IPS-NIHi7 (cell line): ENCODE measurements around the gene SMARCA4.
"Not testable (repeated sequence)": the region's sequence is repeated elsewhere in the genome, so short reads cannot be mapped to it uniquely, and the experiment has no call there.

Source experiments
- DNase-seq: peaks from one replicate; pipeline ENCODE4 v3.0.0; 2012; ENCODE audit warnings: mixed read lengths; ENCODE audit errors: extremely low spot score

The SMARCA4 gene

DNA sequence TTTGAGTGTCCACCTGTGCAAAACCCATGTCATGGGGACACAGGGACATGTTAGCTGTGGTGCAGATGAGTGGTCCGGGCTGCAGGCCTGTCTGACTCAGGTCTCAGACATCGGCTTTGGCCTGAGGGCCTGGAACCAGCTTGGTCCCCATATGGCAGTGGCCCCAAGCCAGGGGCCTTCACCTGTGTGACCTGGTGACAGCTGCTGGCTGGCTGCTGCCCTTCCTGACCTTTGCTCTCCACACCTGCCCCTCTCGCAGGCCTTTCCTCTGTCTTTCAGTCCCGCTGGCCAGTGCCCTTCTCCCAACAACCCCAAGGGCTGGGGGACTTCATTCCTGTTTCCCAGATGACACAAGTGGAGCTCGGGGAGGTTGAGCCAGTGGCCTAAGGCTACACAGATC is 105.5 kb downstream of the SMARCA4 start:
- DNase-seq, result no peak

DNA sequence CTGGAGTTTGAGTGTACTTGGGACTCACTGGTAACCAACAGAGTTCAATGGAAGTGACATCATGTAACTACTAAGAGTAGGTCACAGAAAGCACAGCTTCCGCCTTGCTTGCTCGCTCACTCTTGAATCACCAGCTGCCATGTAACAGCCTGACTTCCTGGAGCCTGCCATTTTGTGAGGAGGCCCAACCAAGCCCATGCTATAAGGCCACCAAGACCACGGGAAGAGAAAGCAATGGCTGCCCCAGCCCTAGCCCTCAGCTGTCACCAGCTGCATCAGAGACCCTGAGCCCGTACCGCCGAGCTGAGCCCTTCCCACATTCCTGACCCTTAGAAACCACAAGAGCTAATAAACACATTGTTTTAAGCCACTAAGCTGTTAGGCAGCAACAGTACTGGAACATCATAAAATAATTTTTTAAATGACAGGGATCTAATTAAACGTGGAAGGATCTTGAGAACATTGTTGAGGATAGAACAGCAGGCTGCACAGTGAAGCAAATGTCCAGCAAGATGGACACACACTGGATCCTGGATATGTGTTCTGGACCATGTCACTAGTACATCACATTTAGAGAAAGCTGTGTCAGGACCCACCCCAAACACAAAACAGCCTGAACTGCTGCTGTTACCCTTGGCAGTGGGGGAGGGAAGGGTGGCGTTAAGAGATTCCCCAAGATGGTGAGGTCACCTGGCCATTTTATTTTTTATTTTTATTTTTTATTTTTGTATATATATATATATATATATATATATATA is 106.7 kb downstream of the SMARCA4 start:
- no peak for DNase-seq

DNA sequence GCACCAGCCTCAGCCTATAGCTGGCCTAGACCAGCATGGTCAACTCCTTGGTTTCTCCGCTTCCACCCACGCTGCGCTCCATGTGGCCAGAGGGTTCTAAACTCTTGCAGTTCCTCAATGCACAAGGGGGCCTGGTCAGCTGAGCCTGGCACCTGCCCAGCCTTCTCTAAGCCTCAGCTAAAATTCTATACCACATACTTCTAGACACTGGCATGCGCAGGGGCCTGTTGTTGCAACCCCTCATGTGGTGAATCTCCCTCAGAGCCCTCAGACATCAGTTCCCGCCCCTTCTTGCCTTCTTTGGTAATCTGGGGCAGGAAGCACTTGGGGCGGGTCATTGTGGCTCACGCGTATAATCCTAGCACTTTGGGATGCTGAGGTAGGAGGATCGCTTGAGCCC is 108.7 kb downstream of the SMARCA4 start:
- no peak for DNase-seq

DNA sequence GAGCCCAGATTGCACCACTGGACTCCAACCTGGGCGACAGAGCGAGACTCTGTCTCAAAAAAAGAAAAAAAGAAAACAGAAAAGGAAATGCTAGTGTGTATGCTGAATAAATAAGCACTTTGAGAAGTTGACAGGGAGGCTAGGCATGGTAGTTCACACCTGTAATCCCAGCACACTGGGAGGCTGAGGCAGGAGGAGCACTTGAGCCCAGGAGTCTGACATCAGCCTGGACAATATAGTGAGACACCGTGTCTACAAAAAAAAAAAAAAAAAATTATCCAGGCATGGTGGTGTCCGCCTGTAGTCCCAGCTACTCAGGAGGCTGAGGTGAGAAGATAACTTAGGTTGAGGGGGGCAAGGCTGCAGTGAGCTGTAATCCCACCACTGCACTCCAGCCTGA is 109.3 kb downstream of the SMARCA4 start:
- no peak for DNase-seq

DNA sequence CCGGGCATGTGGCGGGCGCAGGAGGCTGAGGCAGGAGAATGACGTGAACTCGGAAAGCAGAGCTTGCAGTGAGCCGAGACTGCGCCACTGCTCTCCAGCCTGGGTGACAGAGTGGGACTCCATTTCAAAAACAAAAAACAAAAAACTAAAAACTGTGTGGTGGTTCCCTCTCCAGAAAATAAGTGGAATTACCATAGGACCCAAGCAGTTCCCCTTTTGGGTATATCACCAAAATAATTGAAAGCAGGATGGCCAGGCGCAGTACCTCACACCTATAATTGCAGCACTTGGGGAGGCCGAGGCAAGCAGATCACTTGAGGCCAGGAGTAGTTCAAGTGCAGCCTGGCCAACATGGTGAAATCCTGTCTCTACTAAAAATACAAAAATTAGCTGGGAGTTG is 112.7 kb downstream of the SMARCA4 start:
- no peak for DNase-seq

DNA sequence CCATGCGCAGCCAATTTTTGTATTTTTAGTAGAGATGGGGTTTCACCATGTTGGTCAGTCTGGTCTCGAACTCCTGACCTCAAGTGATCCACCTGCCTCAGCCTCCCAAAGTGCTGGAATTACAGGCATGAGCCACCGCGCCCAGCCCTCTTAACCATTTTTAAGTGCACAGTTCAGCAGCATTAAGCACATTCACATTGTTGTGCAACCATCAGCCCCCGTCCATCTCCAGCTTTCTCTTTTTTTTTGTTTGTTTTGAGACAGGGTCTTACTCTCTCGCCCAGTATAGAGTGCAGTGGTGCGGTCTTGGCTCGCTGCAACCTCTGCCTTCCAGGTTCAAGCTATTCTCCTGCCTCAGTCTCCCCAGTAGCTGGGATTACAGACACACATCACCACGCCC is 116.0 kb downstream of the SMARCA4 start:
- not testable (repeated sequence) for DNase-seq

DNA sequence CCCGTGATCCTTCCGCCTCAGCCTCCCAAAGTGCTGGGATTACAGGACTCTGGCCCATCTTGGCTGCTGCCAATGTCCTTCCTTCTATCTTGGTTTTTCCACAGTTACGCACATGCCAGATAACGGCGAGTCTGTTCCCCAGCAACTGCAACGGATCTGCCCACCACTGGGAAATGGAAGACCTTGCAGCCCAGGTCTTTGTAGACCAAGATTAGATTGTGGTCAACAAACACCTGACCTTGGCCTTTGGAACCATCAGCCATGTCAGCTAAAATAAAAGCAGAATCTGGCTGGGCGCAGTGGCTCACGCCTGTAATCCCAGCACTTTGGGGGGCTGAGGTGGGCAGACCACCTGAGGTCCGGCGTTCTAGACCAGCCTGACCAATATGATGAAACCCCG is 118.1 kb downstream of the SMARCA4 start:
- no peak for DNase-seq

DNA sequence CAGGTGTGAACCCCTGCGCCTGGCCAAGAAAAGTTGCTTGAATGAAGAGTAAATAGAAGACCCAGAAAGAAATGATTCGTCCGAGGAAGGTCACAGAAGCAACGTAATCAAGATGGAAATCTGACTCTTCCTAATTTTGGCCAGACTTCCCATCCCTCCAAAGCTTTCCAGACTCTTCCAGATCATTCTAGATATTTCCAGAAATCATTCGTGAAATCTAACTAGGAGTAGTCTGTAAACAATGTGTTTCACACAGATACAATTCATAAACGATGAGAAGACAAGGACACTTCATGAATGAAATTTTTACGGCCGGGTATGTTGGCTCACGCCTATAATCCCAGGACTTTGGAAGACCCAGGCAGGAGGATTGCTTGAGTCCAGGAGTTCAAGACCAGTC is 119.2 kb downstream of the SMARCA4 start:
- DNase-seq, result no peak

DNA sequence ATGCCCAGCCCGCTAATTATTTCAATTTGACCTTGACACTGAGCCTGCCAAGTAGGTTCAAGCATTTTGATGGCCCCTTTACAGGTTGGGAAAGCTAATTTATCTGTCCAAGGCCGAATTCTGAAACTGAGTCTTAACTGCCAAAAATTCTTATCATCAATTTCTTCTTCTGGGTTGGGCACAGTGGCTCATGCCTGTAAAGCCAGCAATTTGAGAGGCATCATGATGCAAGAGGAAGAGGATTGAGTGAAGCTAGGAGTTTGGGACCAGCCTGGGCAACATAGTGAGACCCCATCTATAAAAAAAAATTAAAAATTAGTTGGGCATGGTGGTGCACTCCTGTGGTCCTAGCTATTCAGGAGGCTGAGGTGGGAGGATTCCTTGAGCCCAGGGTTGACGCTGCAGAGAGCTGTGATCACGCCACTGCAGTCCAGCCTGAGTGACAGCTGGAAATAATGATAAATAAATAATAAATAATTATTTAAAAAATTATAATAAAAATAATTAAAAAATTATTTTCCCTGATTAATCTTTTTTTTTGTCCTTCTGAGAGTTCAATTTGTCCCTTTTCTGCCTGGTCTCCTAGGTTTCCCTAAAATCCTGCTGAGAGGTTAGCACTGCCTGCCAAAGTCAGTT is 127.2 kb downstream of the SMARCA4 start:
- DNase-seq, result no peak

DNA sequence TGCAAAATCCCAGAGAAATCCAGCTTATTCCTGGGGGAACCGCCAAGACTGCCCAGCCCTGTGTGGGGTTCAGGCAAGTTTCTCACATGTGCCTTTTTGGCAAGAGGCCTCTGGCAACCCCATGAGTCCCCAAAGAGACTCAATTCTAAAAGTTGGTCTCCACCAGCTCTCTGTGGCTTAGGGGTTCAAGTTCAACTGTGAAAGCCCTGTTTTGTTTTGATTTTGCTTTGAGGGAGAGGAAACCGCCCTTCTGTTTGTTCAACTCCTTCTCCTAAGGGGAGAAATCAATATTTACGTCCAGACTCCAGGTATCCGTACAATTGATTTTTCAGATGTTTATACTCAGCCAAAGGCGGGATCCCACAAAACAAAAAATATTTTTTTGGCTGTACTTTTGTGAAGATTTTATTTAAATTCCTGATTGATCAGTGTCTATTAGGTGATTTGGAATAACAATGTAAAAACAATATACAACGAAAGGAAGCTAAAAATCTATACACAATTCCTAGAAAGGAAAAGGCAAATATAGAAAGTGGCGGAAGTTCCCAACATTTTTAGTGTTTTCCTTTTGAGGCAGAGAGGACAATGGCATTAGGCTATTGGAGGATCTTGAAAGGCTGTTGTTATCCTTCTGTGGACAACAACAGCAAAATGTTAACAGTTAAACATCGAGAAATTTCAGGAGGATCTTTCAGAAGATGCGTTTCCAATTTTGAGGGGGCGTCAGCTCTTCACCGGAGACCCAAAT is 127.8 kb downstream of the SMARCA4 start:
- DNase-seq, result no peak

DNA sequence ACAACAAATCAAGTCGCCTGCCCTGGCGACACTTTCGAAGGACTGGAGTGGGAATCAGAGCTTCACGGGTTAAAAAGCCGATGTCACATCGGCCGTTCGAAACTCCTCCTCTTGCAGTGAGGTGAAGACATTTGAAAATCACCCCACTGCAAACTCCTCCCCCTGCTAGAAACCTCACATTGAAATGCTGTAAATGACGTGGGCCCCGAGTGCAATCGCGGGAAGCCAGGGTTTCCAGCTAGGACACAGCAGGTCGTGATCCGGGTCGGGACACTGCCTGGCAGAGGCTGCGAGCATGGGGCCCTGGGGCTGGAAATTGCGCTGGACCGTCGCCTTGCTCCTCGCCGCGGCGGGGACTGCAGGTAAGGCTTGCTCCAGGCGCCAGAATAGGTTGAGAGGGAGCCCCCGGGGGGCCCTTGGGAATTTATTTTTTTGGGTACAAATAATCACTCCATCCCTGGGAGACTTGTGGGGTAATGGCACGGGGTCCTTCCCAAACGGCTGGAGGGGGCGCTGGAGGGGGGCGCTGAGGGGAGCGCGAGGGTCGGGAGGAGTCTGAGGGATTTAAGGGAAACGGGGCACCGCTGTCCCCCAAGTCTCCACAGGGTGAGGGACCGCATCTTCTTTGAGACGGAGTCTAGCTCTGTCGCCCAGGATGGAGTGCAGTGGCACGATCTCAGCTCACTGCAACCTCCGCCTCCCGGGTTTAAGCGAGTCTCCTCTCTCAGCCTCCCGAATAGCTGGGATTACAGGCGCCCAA is 128.6 kb downstream of the SMARCA4 start, which contains the start of gene LDLR:
Gene LDLR, plus strand, starts transcription at position 210 of the 760 bp plus-strand sequence. Its CDS starts 86 bp downstream, at position 296.
- peak; percentile 84 for DNase-seq

DNA sequence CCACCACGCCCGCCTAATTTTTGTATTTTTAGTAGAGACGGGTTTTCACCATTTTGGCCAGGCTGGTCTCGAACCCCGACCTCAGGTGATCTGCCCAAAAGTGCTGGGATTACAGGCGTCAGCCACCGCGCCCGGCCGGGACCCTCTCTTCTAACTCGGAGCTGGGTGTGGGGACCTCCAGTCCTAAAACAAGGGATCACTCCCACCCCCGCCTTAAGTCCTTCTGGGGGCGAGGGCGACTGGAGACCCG is 129.1 kb downstream of the SMARCA4 start:
- not testable (repeated sequence) for DNase-seq

DNA sequence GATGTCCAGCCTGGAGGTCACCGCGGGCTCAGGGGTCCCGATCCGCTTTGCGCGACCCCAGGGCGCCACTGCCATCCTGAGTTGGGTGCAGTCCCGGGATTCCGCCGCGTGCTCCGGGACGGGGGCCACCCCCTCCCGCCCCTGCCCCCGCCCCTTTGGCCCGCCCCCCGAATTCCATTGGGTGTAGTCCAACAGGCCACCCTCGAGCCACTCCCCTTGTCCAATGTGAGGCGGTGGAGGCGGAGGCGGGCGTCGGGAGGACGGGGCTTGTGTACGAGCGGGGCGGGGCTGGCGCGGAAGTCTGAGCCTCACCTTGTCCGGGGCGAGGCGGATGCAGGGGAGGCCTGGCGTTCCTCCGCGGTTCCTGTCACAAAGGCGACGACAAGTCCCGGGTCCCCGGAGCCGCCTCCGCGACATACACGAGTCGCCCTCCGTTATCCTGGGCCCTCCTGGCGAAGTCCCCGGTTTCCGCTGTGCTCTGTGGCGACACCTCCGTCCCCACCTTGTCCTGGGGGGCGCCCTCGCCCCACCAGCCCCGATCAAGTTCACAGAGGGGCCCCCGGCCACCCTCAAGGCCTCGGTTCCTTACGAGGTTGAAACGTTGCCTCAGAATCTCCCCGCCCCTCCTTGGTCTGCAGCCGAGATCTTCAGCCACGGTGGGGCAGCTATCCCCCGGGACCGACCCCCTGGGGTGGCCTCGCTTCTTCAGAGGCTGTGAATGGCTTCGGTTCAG is 129.6 kb downstream of the SMARCA4 start:
- peak; percentile 94 for DNase-seq

DNA sequence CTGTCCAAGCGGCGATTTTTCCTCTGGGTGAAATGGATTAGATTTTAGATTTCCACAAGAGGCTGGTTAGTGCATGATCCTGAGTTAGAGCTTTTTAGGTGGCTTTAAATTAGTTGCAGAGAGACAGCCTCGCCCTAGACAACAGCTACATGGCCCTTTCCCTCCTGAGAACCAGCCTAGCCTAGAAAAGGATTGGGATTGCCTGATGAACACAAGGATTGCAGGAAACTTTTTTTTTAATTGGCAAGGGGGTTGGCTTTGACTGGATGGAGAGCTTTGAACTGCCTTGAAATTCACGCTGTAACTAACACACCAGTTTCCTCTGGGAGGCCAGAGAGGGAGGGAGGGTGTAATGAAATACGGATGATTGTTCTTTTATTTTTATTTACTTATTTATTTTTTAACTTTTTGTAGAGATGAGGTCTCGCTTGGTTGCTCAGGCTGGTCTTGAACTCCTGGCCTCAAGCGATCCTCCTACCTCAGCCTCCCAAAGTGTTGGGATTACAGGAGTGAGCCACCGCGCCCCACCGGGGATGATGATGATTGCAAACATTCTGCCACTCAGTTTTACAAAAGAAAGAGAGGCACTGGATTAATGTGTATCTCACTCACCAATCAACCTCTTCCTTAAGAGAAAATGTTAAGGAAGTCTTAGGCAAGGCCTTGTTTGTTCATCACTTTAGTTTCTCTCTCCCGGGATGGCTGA is 130.3 kb downstream of the SMARCA4 start:
- no peak for DNase-seq

DNA sequence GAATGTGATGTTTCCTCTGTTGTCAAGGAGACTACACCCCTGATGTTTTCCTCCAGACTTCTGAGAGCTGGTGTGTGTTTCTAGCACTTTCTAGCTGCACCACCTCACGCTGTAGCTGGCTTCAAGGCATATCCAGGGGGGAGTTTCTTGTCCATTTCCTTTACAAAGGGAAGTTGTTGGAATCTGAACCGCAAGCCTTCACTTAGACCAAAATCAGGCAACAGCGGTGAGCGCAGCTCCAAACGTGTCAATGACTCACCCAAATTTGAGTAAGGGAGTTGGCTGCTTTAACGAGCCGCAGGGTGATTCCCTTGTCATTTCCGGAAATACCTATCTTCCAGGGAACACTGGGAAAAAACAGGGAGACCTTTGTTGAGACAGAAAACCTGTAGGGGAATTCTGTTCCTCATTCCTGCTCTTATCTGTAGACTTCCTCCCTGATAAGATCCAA is 130.9 kb downstream of the SMARCA4 start:
- DNase-seq, result no peak

DNA sequence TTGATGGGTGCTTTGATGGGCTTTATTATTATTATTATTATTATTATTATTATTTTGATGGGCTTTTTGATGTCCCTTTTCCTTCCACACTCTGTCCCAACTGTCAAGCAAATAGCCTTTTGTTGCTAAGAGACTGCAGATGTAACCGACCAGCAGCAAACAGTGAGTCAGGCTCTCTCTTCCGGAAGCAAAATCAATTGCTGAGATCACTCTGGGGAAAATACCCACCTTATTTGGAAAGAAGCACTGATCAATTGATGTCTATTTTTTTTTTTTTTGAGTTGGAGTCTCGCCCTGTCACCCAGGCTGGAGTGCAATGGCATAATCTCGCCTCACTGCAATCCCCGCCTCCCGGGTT is 131.3 kb downstream of the SMARCA4 start:
- DNase-seq, result no peak

DNA sequence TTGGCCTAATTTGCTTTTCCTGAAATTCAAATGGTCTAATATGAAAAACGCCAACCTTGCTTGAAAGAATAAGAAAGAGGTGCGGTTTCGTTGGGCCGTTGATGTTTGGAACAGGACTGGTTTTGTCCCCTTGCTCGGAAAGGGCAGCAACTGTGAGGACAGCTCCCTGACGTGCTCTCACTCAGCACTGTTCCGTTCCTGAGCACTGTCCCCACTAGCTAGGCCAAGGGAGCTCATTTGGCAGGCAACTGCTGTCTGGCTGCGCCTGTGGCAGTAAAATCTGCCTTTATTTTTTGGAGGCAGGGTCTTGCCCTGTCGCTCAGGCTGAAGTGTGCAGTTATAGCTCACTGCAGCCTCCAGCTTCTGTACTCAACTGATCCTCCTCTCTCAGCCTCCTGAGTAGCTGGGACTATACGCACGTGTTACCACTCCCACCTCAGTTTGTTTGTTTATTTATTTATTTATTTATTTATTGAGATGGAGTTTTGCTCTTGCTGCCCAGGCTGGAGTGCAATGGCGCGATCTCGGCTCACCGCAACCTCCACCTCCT is 132.9 kb downstream of the SMARCA4 start:
- DNase-seq, result no peak

DNA sequence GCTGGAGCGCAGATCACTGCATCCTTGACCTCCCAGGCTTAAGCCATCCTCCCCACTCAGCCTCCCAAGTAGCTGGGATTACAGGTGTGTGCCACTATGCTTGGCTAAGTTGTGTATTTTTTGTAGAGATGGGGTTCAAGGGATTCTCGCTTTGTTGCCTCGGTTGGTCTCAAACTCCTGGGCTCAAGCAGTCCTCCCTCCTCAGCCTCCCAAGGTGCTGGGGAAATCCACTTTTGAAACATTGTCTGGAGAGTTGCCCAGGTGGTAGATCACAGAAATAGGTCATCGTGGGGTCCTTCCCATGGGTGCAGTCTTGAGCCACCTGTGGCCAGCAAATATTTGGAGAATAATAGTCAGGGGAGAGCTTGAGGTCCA is 133.7 kb downstream of the SMARCA4 start:
- DNase-seq, result no peak

DNA sequence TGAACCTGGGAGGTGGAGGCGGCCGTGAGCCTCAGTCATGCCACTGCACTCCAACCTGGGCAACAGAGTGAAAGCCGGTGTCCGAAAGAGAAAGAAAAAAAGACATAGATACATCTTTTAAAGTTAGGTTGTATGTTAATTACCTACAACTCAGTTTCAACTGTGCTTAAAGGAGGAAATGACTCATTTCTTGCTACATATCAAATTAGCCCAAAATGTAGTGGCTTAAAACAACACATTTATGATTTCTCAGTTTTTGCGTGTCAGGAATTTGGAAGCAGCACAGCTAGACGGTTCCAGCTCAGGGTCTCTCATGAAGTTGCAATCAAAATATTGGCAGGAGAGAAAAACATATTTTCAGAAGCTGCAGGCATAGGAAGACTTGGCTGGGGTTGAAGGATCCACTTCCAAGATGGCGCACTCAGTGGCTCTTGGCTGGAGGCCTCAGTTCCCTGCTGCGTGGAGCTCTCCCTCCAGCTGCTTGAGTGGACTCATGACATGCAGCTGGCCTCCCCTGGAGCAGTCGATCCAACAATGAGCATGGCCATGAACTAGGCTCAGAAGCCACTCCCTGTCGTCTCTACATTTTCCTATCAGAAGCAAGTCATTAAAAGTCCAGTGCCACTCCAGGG is 135.5 kb downstream of the SMARCA4 start:
- DNase-seq, result no peak

DNA sequence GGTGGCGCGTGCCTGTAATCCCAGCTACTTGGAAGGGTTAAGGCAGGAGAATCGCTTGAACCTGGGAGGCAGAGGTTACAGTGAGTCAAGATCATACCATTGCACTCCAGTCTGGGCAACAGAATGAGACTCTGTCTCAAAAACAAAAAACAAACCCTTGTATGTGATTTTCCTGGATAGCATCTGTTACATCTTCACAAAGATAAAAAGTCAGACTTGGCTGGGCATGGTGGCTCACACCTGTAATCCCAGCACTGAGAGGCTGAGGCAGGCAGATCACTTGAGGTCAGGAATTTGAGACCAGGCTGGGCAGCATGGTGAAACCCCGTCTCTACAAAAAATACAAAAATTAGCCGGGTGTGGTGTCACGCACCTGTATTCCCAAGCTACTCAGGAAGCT is 136.5 kb downstream of the SMARCA4 start:
- DNase-seq, result not testable (repeated sequence)
